Panc1 (cell line): ENCODE data around the gene NOX5.

ENCODE experiments used
- POLR2AphosphoS5 ChIP-seq: IDR thresholded peaks from 2 replicates; pipeline ENCODE4 v1.6.1; 2012; ENCODE audit warnings: mild to moderate bottlenecking, low read depth, low read length, moderate library complexity
- TCF7L2 ChIP-seq: IDR thresholded peaks from 2 replicates; pipeline ENCODE4 v1.6.1; 2011; ENCODE audit warnings: mild to moderate bottlenecking, low read depth, low read length, inconsistent platforms
- TF ChIP-seq, protein P1 (sequence below): fragments of 450-650 bp; IDR thresholded peaks from 2 replicates; pipeline ENCODE4 v1.5.1; 2017; ENCODE audit warnings: mild to moderate bottlenecking
- TF ChIP-seq, protein P2 (sequence below), 2 experiments: IDR thresholded peaks; 2 replicates each; pipeline ENCODE4 v1.6.1; 2011 to 2012; ENCODE audit warnings: low read depth in 2 of 2, control low read depth in 1 of 2, low read length in 1 of 2, mild to moderate bottlenecking in 1 of 2, moderate library complexity in 1 of 2; ENCODE audit not compliant: insufficient read depth in 1 of 2

DNA sequence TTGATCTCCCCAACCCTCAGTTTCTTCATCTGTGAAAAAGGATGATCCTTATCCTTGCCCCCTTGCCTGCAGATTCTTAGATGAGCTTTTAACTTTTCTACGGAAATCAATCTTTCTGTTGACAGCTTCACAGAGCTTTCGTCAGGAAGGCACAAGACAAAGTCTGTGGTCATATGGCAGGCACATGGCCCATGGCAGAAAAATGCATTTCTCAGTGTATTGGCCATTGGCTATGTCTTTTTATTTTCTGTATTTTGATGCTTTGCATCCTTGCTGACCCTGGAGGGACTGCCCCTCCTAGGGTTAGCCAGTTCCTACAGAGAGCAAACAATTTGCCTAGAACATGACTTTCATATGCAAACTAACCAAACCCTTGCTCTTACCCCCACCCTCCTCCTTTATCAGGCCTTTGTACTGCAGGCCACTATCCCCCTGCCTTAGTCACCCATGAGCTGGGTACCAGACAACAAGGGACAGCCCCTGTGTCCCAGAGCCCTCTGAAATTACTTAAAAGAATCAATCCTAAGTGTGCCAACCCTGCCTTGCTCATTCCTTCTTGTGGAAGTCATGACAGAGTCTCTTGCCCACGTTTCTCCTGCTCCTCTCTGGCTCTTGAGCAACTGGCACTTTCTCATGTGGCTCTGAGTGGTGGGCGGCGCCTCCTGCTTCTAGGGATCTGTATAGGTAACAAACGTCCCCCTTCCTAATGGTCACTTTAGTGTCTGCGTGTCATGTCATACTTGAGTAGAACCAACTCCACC is 24.1 kb upstream of the NOX5 start:
- TF ChIP-seq, protein P1, sequence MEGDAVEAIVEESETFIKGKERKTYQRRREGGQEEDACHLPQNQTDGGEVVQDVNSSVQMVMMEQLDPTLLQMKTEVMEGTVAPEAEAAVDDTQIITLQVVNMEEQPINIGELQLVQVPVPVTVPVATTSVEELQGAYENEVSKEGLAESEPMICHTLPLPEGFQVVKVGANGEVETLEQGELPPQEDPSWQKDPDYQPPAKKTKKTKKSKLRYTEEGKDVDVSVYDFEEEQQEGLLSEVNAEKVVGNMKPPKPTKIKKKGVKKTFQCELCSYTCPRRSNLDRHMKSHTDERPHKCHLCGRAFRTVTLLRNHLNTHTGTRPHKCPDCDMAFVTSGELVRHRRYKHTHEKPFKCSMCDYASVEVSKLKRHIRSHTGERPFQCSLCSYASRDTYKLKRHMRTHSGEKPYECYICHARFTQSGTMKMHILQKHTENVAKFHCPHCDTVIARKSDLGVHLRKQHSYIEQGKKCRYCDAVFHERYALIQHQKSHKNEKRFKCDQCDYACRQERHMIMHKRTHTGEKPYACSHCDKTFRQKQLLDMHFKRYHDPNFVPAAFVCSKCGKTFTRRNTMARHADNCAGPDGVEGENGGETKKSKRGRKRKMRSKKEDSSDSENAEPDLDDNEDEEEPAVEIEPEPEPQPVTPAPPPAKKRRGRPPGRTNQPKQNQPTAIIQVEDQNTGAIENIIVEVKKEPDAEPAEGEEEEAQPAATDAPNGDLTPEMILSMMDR: no peak
- TF ChIP-seq, protein P2, sequence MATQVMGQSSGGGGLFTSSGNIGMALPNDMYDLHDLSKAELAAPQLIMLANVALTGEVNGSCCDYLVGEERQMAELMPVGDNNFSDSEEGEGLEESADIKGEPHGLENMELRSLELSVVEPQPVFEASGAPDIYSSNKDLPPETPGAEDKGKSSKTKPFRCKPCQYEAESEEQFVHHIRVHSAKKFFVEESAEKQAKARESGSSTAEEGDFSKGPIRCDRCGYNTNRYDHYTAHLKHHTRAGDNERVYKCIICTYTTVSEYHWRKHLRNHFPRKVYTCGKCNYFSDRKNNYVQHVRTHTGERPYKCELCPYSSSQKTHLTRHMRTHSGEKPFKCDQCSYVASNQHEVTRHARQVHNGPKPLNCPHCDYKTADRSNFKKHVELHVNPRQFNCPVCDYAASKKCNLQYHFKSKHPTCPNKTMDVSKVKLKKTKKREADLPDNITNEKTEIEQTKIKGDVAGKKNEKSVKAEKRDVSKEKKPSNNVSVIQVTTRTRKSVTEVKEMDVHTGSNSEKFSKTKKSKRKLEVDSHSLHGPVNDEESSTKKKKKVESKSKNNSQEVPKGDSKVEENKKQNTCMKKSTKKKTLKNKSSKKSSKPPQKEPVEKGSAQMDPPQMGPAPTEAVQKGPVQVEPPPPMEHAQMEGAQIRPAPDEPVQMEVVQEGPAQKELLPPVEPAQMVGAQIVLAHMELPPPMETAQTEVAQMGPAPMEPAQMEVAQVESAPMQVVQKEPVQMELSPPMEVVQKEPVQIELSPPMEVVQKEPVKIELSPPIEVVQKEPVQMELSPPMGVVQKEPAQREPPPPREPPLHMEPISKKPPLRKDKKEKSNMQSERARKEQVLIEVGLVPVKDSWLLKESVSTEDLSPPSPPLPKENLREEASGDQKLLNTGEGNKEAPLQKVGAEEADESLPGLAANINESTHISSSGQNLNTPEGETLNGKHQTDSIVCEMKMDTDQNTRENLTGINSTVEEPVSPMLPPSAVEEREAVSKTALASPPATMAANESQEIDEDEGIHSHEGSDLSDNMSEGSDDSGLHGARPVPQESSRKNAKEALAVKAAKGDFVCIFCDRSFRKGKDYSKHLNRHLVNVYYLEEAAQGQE (IDR thresholded peaks at IDR 0.05; ENCODE audit: insufficient read depth in 1 of 2, low read depth in 2 of 2, low read length in 1 of 2): no peak
- no peak for TF ChIP-seq POLR2AphosphoS5
- TF ChIP-seq TCF7L2: no peak
